HG02981 (cell line): ENCODE results near the gene SLC25A33.
"Not testable (repeated sequence)": the region's sequence is repeated elsewhere in the genome, so short reads cannot be mapped to it uniquely, and the experiment has no call there.

ENCODE experiments used
- ATAC-seq: cut with Tn5 transposase; IDR thresholded peaks from one replicate; pipeline ENCODE4 v1.9.1; 2021; ENCODE audit warnings: mild to moderate bottlenecking, moderate library complexity; ENCODE audit not compliant: unreplicated experiment

SLC25A33 gene, protein sequence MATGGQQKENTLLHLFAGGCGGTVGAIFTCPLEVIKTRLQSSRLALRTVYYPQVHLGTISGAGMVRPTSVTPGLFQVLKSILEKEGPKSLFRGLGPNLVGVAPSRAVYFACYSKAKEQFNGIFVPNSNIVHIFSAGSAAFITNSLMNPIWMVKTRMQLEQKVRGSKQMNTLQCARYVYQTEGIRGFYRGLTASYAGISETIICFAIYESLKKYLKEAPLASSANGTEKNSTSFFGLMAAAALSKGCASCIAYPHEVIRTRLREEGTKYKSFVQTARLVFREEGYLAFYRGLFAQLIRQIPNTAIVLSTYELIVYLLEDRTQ

DNA sequence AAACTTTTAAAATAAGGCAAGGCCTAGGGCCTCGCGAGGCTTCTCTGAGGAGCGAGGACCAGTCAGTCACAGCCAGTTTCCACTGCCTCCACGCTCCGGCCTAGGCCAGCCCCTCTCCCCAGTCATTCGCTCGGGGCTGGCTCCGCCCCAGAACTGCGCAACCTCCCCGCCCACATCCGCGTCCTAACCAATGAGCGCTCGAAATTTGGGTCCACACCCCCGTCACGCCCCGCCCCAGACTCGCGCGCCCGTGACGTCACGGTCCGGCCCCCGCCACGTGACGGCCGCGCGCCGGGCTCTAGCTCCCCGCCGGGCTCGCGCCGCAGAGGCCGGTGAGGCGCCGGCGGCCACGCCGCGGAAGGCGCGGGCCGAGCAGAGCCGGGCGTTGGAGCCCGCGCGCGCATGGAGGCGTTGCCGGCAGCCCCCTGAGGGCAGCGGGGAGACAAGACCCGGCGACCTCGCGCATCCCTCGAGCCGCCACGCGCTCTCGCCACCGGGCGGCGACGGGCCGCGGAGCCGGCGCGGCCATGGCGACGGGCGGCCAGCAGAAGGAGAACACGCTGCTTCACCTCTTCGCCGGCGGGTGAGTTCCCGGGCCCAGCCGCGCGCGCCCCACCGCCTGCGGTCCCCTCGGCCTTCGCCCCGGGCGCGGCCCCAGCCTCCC is at the start of gene SLC25A33:
Gene SLC25A33 (plus strand): TSS at position 301 of the 664 bp plus-strand sequence. CDS start 227 bp downstream, at position 528.
- peak; percentile 91 for ATAC-seq

DNA sequence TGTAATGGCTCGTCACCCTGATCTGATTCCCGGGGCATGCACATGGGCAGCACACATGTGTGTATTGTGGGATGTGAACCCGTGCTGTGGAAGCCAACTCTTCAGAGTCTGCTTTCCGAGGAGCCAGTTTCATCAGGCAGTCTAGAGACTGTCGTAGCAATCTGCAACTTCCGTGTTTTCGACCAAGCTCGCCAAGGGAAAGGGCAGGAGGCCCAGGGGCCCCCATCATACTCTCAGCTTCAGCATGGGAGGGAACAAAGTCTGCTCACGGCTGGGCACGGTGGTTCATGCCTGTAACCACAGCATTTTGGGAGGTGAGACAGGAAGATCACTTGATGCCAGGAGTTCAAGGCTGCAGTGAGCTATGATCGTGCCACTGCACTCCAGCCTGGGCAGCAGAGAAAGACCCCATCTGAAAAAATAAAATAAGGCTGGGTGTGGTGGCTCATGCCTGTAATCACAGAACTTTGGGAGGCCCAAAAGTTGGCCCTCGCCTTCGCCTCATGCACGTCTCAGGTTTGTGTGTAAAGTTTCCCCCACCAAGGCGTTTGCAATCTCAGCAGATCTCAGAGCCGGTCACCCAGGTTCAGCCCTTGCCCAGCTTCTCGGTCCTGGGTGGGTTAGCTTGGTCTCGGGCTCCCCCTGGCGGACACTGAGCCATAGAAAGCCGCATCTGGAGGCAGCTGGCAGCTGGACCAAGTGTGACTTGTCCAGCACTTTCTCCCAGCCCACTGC is 48.5 kb upstream of the SLC25A33 start:
- no peak for ATAC-seq

DNA sequence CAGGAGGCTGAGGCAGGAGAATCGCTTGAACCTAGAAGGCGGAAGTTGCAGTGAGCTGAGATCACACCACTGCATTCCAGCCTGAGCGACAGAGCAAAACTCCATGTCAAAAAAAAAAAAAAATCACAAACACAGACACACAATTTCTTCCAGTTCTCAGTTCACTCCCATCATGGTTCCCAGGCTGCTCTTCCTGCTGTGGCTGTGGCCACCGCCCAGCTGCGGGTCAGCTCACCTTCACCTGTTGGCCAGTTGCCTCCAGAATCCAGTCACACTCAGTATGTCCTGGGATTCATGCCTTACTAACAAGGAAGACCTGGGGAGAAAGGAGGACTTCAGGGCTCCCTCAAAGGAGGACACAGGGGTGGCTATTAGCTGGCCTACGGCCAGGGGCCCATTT is 45.9 kb upstream of the SLC25A33 start:
- no peak for ATAC-seq

DNA sequence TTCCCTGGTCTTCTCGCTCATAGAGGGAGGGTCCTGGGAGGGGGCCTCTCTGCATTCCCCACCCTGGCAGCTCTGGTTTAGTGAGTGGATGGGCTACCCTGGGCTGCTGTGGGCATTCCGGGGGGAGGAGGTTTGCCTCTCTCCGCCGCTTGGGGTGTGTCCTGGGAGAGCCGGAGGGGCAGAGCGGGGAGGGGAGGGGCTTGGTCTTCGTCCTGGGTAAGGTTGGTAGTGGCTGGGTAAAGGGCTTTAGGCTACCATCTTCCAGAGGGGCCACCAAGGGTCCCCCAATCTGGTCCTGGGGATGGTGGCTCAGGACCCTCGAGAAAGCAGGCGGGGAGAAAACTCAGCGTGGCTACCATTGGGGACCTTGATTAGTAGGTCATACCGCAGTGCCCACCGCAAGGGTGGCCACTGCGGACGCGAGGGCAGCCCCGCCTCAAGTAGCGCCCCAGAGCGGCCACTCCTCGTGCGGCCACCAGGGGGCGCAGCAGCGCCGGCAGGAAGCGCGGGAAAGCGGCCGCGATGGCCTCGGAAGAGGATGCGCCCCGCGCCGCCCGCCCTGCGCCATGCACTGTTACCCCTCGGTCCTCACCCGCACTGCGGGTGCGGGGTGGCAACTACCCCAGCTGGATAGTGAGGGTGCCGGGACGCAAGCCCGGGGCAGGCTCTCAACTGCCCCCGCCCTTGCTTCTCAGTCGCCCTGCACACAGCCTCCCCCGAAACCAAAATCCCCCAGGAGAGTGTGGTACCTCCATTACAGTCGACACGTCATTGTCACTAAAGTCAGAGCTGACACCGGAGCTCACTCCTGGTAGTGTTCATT is 44.1 kb upstream of the SLC25A33 start:
- no peak for ATAC-seq

DNA sequence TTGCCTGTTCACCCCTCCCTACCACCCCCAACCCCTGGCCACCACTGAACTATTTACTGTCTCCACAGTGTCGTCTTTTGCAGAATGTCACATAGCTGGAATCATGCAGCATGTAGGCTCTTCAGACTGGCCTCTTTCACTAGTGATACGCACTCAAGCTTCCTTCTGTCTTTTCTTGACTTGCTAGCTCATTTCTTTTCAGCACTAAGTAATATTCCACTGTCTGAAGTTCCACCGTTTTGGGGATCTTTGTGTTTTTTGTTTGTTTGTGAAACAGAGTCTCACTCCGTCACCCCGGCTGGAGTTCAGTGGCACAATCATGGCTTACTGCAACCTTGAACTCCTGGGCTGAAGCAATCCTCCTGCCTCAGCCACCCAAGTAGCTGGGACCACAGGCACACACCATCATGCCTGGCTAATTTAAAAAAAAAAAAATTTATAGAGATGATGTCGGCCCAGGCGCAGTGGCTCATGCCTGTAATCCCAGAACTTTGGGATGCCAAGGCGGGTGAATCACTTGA is 43.4 kb upstream of the SLC25A33 start:
- no peak for ATAC-seq

DNA sequence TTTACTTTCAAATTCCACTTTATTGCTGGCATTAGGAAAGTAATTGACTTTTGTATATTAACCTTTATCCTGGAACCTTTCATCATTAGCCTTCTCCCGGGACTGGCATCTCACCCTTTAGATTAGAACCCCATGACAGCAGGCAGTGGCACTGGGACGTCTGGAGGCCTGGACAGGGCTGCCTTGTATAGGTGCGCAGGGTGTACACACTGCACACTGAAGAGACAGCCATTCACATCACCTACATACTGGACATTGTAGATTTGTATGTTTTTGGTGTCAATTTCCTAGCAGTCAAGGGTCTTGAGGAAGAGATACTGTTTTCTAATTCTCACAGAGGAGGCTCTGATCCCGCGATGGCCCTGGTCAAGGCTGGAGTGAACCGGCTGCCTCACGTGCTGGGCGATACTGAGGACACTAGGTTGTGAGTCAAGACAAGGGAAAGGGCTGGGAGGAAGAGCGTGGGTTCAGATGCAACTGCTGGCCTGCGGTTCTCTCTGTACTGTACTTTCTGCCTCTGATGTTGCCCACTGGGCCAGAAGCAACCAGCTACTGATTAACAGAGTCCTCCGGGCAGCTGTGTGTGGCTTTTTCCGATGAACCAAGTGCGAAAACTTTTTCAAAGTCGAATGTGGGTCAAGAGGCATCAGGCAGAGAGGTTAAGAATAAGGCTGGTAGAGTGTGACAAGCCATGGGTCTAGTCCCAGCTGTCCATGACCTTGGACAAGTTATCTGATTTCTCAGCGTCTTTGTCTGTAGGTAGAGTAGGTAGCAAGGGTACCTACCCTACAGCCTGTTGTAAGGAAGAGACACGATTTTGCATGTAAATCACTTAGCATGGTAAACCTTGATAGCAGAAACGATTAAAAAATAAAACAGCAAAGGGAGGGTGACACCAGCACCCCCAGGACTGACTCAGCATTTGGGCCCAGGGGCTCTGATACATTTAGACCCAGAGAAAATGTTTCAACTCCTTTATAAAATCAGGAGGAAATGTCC is 38.2 kb upstream of the SLC25A33 start:
- no peak for ATAC-seq

DNA sequence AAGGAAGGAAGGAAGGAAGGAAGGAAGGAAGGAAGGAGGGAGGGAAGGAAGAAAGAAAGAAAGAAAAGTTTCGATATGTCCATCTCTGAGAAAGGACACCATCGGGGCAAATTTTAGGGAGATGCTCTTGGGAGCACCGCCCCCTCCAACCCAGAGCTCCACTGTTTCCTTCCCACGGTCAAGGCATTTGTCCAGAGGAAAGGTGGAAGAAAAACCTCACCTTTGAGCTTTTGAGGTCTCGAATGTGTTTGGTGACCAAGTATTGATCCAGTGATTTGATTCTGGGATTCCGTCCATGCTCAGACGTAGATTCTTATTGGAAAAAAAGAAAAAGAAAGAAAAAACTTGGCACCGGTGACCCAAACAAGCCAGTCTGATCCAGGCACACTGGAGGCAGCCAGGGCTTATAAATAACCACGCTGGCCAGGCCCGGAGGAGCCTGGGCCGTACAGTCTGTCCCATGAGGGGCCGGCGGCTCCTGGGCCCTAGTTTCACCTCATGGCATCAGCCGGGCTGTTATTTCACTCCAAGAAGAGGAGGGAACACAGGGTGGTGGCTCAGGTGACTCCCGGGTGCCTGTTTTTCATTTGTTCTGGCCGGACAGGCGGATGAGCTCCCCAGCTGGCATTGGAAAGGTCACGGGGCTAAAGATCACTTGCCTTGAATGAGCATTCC is 36.1 kb upstream of the SLC25A33 start:
- no peak for ATAC-seq

DNA sequence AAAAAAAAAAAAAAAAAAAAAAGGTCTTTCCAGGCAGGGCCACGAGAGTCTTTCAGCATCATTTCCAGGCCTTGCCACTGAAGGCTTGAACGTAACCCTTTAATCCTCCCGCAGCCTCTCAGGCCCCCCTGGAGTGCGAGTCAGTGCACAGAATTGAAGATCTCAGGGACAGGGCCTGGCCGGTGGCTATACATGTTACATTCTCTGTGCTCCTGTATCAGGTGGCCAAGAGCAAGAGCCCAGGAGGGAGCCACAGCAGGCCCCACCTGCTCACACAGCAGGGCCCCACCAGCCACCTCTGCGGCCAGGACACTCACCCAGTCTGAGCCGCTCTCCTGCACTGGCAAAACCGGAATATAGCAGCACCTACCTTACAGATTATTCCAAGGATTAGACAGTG is 34.1 kb upstream of the SLC25A33 start:
- no peak for ATAC-seq

DNA sequence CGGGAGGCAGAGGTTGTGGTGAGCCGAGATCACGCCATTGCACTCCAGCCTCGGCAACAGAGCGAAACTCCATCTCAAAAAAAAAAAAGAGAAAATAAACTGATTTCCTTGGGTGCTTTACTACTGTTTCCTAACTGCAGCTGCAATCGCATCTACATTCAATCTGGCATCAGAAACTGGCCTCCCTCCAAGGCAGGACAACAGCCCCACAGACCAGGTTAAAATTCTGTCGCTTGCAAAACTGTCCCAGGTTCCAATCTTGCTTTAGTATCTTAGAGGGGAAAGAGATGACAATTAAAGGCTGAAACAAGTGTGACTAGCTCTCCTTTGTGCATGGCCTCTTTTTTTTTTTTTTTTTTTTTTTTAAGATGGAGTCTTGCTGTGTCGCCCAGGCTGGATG is 32.4 kb upstream of the SLC25A33 start:
- ATAC-seq, result no peak

DNA sequence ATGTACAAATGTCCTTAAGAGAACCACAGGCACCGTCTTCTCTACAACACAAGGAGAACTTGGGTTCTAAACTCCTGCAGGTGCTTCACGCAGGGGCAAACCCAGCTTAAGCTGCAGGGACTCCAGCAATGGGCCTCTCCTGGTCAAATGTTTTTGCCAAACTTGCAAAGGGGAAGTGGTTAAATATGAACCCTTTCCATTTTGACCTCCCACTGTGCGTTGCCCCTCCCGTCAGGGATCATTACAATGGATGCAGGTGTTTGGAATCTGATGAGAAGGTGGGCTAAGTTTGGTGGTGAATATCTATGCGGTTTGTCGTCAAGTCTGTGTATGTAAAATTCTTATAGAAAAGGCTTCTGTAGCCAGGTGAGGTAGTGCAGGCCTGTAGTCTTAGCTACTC is 29.1 kb upstream of the SLC25A33 start:
- no peak for ATAC-seq

DNA sequence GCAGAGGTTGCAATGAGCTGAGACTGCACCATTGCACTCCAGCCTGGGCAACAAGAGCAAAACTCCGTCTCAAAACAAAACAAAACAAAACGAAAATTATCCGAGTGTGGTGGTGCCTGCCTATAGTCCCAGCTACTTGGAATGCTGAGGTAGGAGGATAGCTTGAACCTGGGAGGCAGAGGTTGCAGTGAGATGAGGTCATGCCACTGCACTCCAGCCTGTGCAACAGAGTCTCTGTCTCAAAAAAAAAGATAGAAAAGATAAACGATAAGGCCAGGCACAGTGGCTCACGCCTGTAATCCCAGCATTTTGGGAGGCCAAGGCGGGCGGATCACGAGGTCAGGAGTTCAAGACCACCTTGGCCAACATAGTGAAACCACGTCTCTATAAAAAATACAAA is 23.7 kb upstream of the SLC25A33 start:
- not testable (repeated sequence) for ATAC-seq

DNA sequence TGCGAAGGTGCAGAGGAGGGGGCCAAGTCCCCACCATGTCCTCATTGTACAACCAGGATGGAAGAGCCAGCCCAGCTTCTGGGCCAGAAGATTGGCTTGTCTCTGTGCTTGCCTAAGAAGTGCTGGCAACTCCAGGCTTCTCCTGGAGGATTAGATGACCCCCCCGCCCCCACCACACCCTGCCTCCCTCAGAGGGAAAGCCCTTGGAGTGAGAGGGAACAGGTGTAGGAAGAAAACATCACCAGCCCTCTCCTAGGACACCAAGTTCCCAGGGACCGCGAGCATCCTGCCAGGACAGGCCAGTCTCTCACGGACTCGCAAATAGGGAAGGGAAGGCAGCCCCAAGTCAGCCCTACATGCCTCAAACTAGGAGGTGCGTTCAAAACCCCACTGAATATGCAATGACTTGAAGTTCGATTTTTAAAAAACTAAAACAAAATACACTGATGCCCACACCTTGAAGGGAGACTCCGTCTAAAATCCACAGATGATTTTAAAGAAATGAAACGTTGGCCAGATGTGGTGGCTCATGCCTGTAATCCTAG is 20.7 kb upstream of the SLC25A33 start:
- no peak for ATAC-seq

DNA sequence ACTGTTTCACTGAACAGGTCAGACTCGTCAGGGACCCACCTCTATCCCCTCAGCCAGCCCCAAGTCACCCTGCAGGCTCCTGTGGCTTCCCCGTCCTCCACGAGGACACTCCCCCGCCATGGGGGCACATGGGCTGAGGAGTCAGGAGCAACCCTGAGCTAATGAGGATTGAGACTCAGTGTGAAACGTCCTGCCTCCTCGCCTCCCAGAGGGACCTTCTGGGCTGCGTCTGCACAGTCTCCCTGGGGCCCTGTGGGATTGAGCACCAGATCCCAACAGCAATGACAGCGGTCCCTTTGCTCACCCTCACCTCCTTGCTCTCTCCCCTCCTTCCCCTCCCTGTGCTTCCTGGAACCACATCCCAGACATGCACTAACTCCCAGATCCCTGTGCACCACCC is 18.9 kb upstream of the SLC25A33 start:
- ATAC-seq, result no peak

DNA sequence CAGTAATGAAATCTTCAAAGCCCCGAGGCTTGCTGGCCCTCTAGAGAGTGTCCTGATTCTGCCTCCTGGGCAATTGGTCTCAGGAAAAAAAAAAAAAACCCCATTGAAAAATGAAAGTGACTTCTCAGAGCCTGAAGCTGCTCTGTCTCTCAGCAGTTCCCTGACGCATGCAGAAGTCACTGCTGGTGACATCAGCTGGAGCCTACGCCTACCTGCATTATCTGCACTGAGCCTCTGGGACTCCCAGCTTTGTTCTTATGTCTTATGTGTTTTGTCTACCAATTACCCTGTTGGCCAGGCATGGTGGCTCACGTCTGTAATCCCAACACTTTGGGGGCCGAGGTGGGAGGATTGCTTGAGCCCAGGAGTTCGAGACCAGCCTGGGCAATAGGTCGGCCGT is 10.1 kb upstream of the SLC25A33 start:
- ATAC-seq, result no peak

DNA sequence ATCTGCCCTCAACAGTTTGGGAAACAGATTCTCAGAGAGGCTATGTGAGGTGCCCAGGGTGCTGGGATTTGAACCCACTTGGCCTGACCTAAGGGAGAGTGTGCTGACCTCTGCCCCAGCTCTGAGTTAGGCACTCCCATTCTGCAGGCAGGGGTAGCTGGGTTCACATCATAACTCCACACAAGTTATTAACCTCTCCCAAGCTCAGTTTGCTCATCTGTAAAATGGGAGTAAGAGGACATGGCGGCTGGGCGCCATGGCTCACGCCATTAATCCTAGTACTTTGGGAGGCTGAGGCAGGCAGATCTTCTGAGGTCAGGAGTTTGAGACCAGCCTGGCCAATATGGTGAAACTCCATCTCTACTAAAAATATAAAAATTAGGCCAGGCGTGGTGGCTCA is 8.9 kb upstream of the SLC25A33 start:
- ATAC-seq, result no peak

DNA sequence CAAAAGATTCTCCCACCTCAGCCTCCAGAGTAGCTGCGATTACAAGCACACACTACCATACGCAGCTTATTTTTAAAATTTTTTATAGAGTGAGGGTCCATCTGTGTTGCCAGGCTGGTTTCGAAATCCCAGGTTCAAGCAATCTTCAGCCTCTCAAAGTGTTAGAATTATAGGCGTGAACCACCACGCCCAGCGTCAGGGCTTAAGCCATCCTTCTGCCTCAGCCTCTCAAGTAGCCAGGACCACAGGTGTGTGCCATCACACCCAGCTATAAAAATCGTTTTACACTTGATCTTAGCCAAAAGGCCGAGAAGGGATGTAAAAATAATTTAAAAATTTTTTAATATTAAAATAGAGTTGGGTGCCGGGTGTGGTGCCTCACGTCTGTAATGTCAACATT is 4.3 kb upstream of the SLC25A33 start:
- no peak for ATAC-seq

DNA sequence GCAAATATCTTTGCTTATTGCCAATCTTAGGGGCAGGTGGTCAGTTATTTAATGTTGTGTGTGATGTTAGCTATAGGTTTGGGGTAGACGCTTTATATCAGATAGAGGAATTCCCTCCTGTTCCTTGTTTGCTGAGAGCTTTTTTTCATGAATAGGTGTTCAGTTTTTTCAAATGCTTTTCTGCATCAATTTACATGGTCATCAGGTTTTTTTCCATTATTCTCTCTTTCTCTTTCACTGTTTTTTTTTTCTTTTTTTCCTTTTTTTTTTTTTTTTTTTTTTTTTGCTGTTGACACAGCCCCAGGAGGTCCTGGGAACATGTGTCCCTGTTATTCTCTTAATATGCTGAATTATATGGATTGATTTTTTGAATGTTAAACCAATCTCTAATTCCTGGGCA is 3.0 kb upstream of the SLC25A33 start:
- ATAC-seq, result no peak

DNA sequence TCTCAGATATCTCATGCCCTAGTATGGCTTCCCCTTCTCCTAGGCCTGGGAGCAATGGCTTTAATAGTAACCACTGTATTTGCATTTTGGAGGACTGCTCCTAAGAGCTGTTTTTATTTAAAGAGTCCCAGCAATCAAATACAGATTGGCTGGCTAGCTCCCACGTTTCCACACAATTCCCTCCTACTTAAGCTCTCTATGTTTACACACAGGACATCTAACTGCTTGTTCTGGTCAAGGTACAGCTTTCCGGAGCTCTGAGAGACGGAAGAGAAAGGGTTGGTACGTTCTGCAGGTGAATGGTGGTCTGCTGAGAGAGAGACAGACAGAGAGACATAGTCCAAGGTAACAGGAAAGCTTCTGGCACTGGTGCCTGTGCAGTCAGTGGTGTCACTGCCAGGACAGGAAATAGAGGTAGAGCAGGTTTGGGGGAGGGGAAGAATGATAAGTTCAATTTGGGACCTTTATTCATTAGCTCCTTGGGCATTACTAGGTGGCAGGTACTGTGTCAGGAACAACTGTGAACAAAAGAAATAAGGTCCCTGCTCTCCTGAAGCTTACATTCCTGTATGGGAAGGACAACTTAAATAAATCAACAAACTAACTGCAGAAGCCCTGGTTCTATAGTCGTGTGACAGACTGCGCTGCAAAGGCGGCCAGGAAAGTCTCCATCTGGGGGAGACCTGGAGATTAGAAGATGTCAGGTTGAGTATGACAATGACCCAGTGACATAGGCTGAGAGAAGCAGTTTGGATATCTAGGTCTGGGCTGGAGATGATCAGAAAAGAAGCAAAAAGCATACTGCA is 1.2 kb upstream of the SLC25A33 start:
- ATAC-seq, result no peak
